Measurements from ENCODE around the gene FYN.

FYN gene

DNA sequence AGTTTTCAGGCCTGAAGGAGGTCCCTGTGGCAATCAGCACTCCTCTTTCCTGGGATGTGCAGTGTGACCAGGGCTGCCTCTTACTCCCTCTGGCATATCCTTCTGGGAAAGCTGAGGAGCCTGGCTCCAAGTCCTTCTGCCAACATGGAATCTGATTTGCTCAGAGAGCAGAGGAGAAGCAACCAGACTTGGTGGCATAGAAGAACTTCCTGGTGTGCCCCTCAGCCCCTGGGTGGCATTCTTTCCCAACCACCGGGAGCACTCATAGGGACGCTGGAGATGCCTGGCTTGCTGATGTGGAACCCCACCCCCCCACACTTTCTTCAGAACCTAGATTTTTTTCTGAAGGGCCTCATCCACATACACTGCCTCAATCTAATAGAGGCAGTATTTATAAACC is 160.0 kb downstream of the FYN start:
- peak in 3 of 42 donors; percentile 34 to 49 (median 39) for DNase-seq
- intact Hi-C loops (cut with DNase I): loop anchor here (5.0 kb wide), 2 partner anchors 159 to 329 kb away; partner anchors contain the start of gene FYN

- DNase-seq: peak in 2 of 42 donors; percentile 37 to 44
- intact Hi-C loops (cut with DNase I): loop anchor here (2.0 to 5.0 kb wide), 3 partner anchors 160 to 330 kb away; partner anchors contain the start of gene FYN
These were observed 161.1 kb downstream of the FYN start for GRCh38 chr6:111711984-111712752.

- DNase-seq: peak; percentile 45 to 88 (median 70)
- intact Hi-C loops (cut with DNase I): loop anchor here (2.0 to 5.0 kb wide), 3 partner anchors 161 to 331 kb away; partner anchors contain the start of gene FYN
These were observed 161.8 kb downstream of the FYN start for GRCh38 chr6:111711476-111711875.

GRCh38 chr6:111710911-111711310 is 162.3 kb downstream of the FYN start:
- DNase-seq: peak in 2 of 42 donors; percentile 33 to 40
- intact Hi-C loops (cut with DNase I): loop anchor here (2.0 to 5.0 kb wide), 3 partner anchors 161 to 331 kb away; partner anchors contain the start of gene FYN

- no peak for DNase-seq
- intact Hi-C loops (cut with DNase I): loop anchor here (2.0 to 5.0 kb wide), 3 partner anchors 162 to 332 kb away; partner anchors contain the start of gene FYN
These were observed 162.8 kb downstream of the FYN start for GRCh38 chr6:111710439-111710838.

GRCh38 chr6:111709615-111710398 is 163.4 kb downstream of the FYN start:
- intact Hi-C loops (cut with DNase I): loop anchor here (2.0 to 5.0 kb wide), 3 partner anchors 162 to 332 kb away; partner anchors contain the start of gene FYN
- peak; percentile 48 to 89 (median 74) for DNase-seq

- DNase-seq: peak in 3 of 42 donors; percentile 13 to 20 (median 13)
- intact Hi-C loops (cut with DNase I): no loop called here
These were observed 164.1 kb downstream of the FYN start for GRCh38 chr6:111709201-111709600.

DNA sequence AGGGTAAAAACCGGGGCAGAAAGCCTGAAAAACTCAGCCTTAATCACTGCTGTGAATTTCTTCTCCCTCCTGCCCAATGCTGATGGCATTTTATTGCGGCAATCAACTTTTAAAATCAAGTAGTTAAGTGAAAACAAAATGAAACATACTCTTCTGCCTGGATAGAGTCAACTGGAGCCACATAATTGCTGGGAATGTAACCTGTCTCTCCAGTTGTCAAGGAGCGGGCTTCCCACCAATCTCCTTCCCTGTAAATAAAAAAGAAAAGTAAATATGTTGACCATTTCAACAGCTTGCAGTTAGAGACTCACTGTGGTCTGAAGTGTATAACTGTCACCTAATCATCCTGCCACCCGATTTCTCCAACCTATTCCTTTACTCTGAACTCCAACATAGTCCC is 165.5 kb downstream of the FYN start:
- peak in 2 of 42 donors; percentile 5 to 22 for DNase-seq
- intact Hi-C loops (cut with DNase I): no loop called here

DNA sequence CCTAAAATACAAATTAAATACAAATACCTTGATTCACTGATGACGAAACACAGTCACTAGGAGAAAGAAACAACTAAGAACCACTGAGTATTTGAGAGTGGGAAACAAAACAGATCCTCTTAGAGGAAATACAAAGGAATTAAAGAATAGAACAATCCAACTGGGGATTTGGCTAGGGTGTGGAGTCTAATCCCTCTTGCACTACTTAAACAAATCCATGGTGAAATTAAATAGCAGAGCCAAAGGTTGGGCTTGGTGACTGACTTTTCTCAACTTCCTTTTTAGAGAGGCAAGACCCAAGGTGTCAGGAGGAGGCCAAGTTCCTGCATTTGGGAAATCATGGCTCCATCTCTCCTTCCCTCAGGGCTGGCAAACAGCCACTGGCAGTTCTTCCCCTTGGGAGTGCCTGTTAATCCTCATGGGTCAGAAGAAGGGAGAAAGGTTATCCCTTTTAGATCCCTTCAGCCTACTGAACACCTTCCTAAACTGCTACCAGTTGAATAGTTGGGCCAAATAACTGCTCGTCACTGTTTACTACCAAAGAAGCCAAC is 166.3 kb downstream of the FYN start:
- intact Hi-C loops (cut with DNase I): no loop called here
- peak in 3 of 42 donors; percentile 24 to 35 (median 30) for DNase-seq

DNA sequence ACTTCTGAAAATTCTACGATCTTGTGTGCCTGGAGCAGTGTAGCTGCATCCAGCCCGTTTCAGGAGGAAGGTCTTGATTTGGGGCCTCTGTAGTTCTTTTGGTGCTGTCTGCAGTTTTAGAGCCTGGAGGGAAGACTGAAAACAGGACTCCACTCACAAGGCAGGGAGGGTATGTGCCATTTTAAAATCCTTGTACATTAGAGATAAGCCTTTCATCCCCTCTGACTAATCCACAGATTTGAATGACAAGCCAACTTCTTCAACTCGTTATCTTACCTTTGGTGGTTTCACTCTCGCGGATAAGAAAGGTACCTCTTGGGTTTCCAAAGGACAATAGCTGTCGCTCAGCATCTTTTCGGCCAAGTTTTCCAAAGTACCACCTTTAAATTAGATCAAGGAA is 169.5 kb downstream of the FYN start:
- intact Hi-C loops (cut with DNase I): no loop called here
- DNase-seq: peak in 1 of 42 donors; percentile 25

GRCh38 chr6:111702268-111702667 is 171.0 kb downstream of the FYN start:
- intact Hi-C loops (cut with DNase I): no loop called here
- peak in 2 of 42 donors; percentile 21 to 33 for DNase-seq

- DNase-seq: peak in 2 of 42 donors; percentile 11 to 38
- intact Hi-C loops (cut with DNase I): no loop called here
These were observed 172.1 kb downstream of the FYN start for GRCh38 chr6:111701146-111701545.

GRCh38 chr6:111700135-111700690 is 173.0 kb downstream of the FYN start:
- intact Hi-C loops (cut with DNase I): no loop called here
- peak in 1 of 42 donors; percentile 25 for DNase-seq

DNA sequence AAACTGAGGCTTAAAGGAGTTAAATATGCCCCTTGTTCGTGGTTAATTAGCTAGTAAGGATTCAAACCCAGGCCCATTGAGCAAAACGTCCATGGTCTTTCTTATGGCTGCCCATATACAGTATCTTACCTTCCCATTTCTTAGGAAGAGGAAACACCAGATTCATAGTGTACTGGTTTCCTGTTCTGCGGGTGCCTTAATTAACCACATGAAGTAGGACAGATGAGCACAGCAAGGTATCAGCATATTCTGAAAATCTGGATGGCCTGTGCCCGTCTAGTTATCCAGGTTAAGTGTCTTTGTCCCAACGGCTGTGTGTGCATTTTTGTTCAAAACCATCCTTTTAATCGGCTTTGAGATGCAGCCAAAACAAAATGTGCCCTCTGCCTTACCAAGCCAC is 174.1 kb downstream of the FYN start:
- intact Hi-C loops (cut with DNase I): no loop called here

DNA sequence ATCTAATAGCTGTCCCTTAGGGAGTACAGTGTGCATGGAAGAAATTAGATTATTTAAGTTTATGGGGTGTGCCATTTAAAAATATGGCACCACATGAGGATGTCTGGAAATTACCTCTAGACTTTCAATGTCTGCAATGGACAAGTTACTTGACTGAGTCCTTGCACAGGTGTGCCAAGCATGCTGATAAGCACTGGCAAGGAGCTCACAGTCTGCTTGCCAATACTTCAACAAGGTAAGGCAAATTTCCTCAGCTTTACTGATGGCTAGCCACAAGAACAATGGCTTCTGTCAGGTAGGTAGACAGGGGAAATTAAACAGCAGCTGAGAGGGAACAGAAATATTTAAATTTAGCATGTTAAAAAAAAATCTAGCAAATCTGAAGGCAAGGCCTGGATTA is 176.4 kb downstream of the FYN start:
- no peak for DNase-seq

More for the DNA sequence above, 174.1 kb downstream of the FYN start:
- no peak for DNase-seq

GRCh38 chr6:111692327-111693164 is 180.7 kb downstream of the FYN start:
- intact Hi-C loops (cut with DNase I): no loop called here

More for the DNA sequence above, 176.4 kb downstream of the FYN start:
- intact Hi-C loops (cut with DNase I): no loop called here

DNA sequence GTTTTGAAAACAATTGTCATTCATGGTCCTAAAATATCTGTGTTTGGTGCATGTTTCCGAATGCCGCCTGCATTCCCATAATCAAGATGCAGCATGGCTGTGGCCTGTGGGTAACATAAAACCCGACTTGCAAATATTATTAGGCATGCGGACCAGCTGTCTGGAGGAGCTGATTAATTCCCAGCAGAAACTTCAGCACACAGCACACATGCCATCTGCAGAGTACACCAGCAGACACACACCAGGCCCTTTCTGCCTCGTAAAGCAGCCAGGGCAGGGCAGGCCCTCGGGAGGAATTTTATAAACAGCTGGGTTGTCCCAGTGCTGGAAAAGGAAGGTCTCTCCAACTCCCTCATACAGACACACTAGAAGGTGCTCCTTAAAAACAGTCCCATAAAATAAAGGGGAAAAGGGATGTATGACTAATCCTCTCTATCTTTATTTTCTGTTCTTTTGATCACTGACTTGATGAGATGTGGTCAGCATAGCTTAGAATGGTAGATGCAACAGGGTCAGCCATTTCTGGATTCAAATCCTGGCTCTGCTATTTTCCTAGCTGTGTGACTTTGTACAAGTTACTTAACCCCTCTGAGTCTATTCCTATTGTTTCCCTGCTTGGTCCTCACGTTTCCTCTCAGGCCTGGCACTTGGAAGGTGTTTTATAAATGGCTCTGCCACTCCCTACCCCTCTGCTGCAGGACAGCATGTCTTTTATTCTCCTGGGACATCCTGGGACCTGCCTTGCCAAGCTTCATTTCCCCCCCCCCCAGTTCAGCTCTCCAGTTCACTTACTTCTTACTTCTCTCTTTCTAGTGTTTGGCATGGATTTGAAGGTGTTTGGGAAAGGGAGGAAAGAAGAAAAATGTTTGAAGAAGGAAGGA is 181.7 kb downstream of the FYN start:
- no peak for DNase-seq
- intact Hi-C loops (cut with DNase I): no loop called here

More at GRCh38 chr6:111692327-111693164, 180.7 kb downstream of the FYN start:
- peak in 13 of 42 donors; percentile 34 to 76 (median 50) for DNase-seq
